K562 (cell line): ENCODE results near the gene OSBPL3. TPM values are rescaled to one million over a fixed set of nuclear protein-coding genes. Genes with fewer than 3 reads are reported as not detected.

Source experiments
- ETV1 ChIP-seq: fragments of 450-650 bp; conservative IDR thresholded peaks from 2 replicates; pipeline ENCODE4 v1.6.1; 2016; ENCODE audit warnings: missing genetic modification characterization, control low read depth, low read depth, missing compliant biosample characterization
- HMGN3 ChIP-seq: IDR thresholded peaks from 2 replicates; pipeline ENCODE4 v1.6.1; 2011; ENCODE audit warnings: borderline replicate concordance, low read depth, mild to moderate bottlenecking, mixed read lengths, low read length; ENCODE audit not compliant: insufficient read length; ENCODE audit errors: extremely low read depth
- MTA3 ChIP-seq: fragments of 450-650 bp; formaldehyde crosslinking; IDR thresholded peaks from 2 replicates; pipeline ENCODE4 v1.6.1; 2017; ENCODE audit warnings: mild to moderate bottlenecking, borderline replicate concordance
- NBN ChIP-seq: fragments of 450-650 bp; IDR thresholded peaks from 2 replicates; pipeline ENCODE4 v1.6.1; 2016; ENCODE audit warnings: low read depth, mild to moderate bottlenecking
- RBM15 ChIP-seq: fragments of 200-400 bp; formaldehyde crosslinking; IDR thresholded peaks from 2 replicates; pipeline ENCODE4 v1.6.1; 2018; ENCODE audit warnings: mild to moderate bottlenecking, low read length, moderate library complexity; ENCODE audit not compliant: insufficient read depth
- RBM17 ChIP-seq: fragments of 200-400 bp; formaldehyde crosslinking; IDR thresholded peaks from 2 replicates; pipeline ENCODE4 v1.6.1; 2017; ENCODE audit warnings: low read depth, mild to moderate bottlenecking, low read length, borderline replicate concordance
- SAFB ChIP-seq: fragments of 200-400 bp; formaldehyde crosslinking; IDR thresholded peaks from 2 replicates; pipeline ENCODE4 v1.6.1; 2017; ENCODE audit warnings: low read depth, low read length, borderline replicate concordance
- ZNF124 ChIP-seq: sonication (generic); formaldehyde crosslinking; IDR thresholded peaks from 2 replicates; pipeline ENCODE4 v1.8.1; 2022; ENCODE audit warnings: missing genetic modification reagents
- ZNF143 ChIP-seq: sonication (generic); formaldehyde crosslinking; IDR thresholded peaks from 2 replicates; pipeline ENCODE4 v1.9.0; 2022; ENCODE audit warnings: mild to moderate bottlenecking, missing genetic modification reagents
- polyA plus RNA-seq, 8 experiments: library from polyadenylated mRNA; depleted of rRNA in 4 of 8; stranded (reverse) in 5 of 8; unstranded in 3 of 8; fragments of >200 nt; fragmentation: Nextera tagmentation in 2 of 8; fragmentation: Illumina TruSeq in 1 of 8; extraction: Ambion mirVana in 2 of 8; extraction: Trizol in 1 of 8; gene quantifications; 2 replicates each; pipeline versions ENCODE4 v1.2.1 to v1.2.3, GENCODE V29; 2011 to 2014; ENCODE audit warnings: inconsistent platforms in 1 of 8, missing spikeins in 1 of 8
- total RNA-seq, 7 experiments: library from RNA; depleted of rRNA in 6 of 7; stranded (reverse); fragments of >200 nt in 6 of 7; fragmentation: Illumina TruSeq in 2 of 7; extraction: Trizol in 2 of 7; gene quantifications; 2 replicates each; pipeline versions ENCODE4 v1.2.1 to v1.2.3, GENCODE V29; 2011 to 2021; ENCODE audit warnings: low replicate concordance in 1 of 7
- TF ChIP-seq, protein P1 (sequence below): fragments of 200-600 bp; sonication (generic); IDR thresholded peaks from one replicate; pipeline ENCODE4 v1.6.1; 2012; ENCODE audit warnings: mild to moderate bottlenecking, low read depth, low read length, inconsistent platforms
- TF ChIP-seq, protein P2 (sequence below): sonication (generic); IDR thresholded peaks from 2 replicates; pipeline ENCODE4 v1.6.1; 2016
- TF ChIP-seq, protein P3 (sequence below): fragments of 450-650 bp; formaldehyde crosslinking; IDR thresholded peaks from 2 replicates; pipeline ENCODE4 v1.4.0; 2020; ENCODE audit warnings: mild to moderate bottlenecking

The OSBPL3 gene
- total and polyA plus RNA-seq, 9 of the 15 experiments (the other 6 are each of a cell fraction or from before 2014, with no cell fraction given), result 4.8 to 37.2 (median 26.5) TPM

DNA sequence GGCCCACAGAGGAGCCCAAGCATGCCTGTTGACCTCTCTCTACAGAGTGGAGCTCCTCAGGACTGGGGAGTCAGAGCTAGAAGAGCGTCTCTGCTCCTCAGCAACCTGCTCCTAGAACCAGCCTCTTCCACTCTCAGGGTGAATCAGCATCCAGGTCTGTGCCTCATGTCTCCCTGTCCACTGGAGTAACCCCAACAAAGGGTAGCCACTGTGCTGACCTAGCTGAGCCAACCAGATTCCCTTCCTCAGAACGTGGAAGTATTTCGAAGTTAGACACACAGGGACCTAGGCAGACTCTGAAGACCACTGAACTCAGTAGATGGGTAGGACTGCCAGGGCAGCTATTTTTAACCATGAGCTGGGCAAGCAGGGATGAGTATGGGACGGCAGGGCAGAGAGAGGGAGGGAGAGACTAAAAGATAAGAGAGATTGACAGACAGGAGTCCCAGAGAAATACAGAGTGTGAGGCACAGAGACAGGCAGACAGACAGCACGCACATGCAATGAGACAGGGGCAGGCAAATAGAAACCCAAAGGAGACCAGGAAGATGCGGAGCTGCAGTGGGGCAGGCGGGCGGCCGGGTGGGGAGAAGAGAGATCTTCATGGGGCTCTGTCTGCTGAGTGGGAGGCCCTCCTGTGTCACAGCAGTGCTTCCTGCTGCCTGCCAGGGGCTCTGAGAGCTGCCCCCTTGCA, 56.7 kb downstream of the OSBPL3 start (continued):
- TF ChIP-seq, protein P1, sequence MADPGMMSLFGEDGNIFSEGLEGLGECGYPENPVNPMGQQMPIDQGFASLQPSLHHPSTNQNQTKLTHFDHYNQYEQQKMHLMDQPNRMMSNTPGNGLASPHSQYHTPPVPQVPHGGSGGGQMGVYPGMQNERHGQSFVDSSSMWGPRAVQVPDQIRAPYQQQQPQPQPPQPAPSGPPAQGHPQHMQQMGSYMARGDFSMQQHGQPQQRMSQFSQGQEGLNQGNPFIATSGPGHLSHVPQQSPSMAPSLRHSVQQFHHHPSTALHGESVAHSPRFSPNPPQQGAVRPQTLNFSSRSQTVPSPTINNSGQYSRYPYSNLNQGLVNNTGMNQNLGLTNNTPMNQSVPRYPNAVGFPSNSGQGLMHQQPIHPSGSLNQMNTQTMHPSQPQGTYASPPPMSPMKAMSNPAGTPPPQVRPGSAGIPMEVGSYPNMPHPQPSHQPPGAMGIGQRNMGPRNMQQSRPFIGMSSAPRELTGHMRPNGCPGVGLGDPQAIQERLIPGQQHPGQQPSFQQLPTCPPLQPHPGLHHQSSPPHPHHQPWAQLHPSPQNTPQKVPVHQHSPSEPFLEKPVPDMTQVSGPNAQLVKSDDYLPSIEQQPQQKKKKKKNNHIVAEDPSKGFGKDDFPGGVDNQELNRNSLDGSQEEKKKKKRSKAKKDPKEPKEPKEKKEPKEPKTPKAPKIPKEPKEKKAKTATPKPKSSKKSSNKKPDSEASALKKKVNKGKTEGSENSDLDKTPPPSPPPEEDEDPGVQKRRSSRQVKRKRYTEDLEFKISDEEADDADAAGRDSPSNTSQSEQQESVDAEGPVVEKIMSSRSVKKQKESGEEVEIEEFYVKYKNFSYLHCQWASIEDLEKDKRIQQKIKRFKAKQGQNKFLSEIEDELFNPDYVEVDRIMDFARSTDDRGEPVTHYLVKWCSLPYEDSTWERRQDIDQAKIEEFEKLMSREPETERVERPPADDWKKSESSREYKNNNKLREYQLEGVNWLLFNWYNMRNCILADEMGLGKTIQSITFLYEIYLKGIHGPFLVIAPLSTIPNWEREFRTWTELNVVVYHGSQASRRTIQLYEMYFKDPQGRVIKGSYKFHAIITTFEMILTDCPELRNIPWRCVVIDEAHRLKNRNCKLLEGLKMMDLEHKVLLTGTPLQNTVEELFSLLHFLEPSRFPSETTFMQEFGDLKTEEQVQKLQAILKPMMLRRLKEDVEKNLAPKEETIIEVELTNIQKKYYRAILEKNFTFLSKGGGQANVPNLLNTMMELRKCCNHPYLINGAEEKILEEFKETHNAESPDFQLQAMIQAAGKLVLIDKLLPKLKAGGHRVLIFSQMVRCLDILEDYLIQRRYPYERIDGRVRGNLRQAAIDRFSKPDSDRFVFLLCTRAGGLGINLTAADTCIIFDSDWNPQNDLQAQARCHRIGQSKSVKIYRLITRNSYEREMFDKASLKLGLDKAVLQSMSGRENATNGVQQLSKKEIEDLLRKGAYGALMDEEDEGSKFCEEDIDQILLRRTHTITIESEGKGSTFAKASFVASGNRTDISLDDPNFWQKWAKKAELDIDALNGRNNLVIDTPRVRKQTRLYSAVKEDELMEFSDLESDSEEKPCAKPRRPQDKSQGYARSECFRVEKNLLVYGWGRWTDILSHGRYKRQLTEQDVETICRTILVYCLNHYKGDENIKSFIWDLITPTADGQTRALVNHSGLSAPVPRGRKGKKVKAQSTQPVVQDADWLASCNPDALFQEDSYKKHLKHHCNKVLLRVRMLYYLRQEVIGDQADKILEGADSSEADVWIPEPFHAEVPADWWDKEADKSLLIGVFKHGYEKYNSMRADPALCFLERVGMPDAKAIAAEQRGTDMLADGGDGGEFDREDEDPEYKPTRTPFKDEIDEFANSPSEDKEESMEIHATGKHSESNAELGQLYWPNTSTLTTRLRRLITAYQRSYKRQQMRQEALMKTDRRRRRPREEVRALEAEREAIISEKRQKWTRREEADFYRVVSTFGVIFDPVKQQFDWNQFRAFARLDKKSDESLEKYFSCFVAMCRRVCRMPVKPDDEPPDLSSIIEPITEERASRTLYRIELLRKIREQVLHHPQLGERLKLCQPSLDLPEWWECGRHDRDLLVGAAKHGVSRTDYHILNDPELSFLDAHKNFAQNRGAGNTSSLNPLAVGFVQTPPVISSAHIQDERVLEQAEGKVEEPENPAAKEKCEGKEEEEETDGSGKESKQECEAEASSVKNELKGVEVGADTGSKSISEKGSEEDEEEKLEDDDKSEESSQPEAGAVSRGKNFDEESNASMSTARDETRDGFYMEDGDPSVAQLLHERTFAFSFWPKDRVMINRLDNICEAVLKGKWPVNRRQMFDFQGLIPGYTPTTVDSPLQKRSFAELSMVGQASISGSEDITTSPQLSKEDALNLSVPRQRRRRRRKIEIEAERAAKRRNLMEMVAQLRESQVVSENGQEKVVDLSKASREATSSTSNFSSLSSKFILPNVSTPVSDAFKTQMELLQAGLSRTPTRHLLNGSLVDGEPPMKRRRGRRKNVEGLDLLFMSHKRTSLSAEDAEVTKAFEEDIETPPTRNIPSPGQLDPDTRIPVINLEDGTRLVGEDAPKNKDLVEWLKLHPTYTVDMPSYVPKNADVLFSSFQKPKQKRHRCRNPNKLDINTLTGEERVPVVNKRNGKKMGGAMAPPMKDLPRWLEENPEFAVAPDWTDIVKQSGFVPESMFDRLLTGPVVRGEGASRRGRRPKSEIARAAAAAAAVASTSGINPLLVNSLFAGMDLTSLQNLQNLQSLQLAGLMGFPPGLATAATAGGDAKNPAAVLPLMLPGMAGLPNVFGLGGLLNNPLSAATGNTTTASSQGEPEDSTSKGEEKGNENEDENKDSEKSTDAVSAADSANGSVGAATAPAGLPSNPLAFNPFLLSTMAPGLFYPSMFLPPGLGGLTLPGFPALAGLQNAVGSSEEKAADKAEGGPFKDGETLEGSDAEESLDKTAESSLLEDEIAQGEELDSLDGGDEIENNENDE, result no peak
- no peak for TF ChIP-seq ETV1 (tag)
- TF ChIP-seq, protein P2, sequence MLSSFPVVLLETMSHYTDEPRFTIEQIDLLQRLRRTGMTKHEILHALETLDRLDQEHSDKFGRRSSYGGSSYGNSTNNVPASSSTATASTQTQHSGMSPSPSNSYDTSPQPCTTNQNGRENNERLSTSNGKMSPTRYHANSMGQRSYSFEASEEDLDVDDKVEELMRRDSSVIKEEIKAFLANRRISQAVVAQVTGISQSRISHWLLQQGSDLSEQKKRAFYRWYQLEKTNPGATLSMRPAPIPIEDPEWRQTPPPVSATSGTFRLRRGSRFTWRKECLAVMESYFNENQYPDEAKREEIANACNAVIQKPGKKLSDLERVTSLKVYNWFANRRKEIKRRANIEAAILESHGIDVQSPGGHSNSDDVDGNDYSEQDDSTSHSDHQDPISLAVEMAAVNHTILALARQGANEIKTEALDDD, result peak; percentile 21; the same call in 1 of the 2 replicates
- no peak for TF ChIP-seq RBM15
- TF ChIP-seq, protein P3, sequence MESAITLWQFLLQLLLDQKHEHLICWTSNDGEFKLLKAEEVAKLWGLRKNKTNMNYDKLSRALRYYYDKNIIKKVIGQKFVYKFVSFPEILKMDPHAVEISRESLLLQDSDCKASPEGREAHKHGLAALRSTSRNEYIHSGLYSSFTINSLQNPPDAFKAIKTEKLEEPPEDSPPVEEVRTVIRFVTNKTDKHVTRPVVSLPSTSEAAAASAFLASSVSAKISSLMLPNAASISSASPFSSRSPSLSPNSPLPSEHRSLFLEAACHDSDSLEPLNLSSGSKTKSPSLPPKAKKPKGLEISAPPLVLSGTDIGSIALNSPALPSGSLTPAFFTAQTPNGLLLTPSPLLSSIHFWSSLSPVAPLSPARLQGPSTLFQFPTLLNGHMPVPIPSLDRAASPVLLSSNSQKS (CRISPR knock-in tag), result no peak
- TF ChIP-seq NBN, result 0 out of 2 replicates have a peak, but pooled peaks have one; percentile 18
- TF ChIP-seq ZNF143 (CRISPR knock-in tag), result no peak
- TF ChIP-seq MTA3, result peak; percentile 74; the same call in 1 of the 2 replicates
- TF ChIP-seq HMGN3, result peak; percentile 28
- no peak for TF ChIP-seq ZNF124 (CRISPR knock-in tag)
- no peak for TF ChIP-seq RBM17
- no peak for TF ChIP-seq SAFB
